Muscle layer of colon (tissue), 2 donors: ENCODE measurements around the gene CUBN.

Experiments used
- H3K27ac ChIP-seq: one replicate; pipeline ENCODE4 v1.7.0; 2013; ENCODE audit warnings: low read depth, mild to moderate bottlenecking, low read length, moderate library complexity
- H3K27me3 ChIP-seq, 2 donors: one replicate each; pipeline ENCODE4 v1.7.0; 2013; ENCODE audit warnings: low read length in 2 of 2, mild to moderate bottlenecking in 2 of 2; ENCODE audit not compliant: insufficient read depth in 2 of 2, control insufficient read depth in 1 of 2
- H3K36me3 ChIP-seq: one replicate; pipeline ENCODE4 v1.7.0; 2013; ENCODE audit warnings: mild to moderate bottlenecking, low read length; ENCODE audit not compliant: insufficient read depth
- H3K4me1 ChIP-seq: one replicate; pipeline ENCODE4 v1.7.0; 2013; ENCODE audit warnings: mild to moderate bottlenecking, low read length; ENCODE audit not compliant: insufficient read depth
- H3K4me3 ChIP-seq, 2 donors: one replicate each; pipeline ENCODE4 v1.7.0; 2013; ENCODE audit warnings: low read length in 2 of 2, low read depth in 1 of 2, mild to moderate bottlenecking in 1 of 2, moderate library complexity in 1 of 2
- H3K9ac ChIP-seq: one replicate; pipeline ENCODE4 v1.7.0; 2013; ENCODE audit warnings: low read length
- H3K9me3 ChIP-seq: one replicate; pipeline ENCODE4 v1.7.0; 2013; ENCODE audit warnings: mild to moderate bottlenecking, low read length
- donor health status: abdominal sarcoma.
- donor health status: Adenocarcinoma of cecum.

The CUBN gene

DNA sequence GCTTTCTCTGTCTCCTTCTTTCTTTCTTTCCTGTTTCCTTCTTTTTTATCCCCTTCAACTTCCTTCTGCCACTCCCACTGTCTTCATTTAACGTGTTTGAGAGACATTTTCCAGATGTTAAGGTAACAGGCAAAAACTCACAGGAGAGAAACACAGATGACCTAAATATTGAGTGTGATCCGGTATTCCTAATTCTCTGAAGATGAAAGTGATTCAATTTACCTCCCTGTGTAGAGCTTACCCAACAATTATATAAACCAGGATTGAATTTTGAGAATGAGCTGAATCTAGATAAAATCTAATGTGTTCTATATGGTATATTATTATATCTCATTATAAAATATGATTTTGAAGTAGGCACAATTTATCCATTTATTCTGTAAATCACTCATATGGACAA is 265.8 kb downstream of the CUBN start:
- H3K36me3 ChIP-seq, result no peaks in the 10 kb centered on the region
- H3K4me1 ChIP-seq, result no peaks in the 10 kb centered on the region
- no peak overlapping the region for H3K9ac ChIP-seq
- no peak overlapping the region for H3K4me3 ChIP-seq
- no peak overlapping the region for H3K27ac ChIP-seq
- no peaks in the 10 kb centered on the region for H3K9me3 ChIP-seq
- no peaks in the 10 kb centered on the region for H3K27me3 ChIP-seq

DNA sequence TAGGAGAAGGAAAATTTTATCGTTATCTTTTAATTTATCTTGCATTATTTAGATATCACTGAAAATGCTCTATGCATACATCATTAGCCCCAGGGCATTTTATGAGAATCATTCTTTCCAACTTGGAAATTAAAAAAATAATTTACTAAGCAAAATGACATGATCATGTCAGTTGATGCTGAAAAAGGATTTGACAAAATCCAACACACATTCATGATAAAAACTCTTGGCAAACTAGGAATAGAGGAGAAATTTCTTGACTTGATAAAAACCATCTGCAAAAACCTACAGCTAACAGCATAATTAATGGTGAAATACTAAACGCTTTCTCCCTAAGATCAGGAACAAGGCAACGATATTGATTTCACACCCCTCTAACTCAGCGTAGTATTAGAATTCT is 272.2 kb downstream of the CUBN start:
- H3K4me1 ChIP-seq, result no peaks in the 10 kb centered on the region
- H3K36me3 ChIP-seq, result no peaks in the 10 kb centered on the region
- H3K9ac ChIP-seq, result no peak overlapping the region
- no peaks in the 10 kb centered on the region for H3K27me3 ChIP-seq
- H3K9me3 ChIP-seq, result no peaks in the 10 kb centered on the region
- H3K27ac ChIP-seq, result no peak overlapping the region
- H3K4me3 ChIP-seq, result no peak overlapping the region

DNA sequence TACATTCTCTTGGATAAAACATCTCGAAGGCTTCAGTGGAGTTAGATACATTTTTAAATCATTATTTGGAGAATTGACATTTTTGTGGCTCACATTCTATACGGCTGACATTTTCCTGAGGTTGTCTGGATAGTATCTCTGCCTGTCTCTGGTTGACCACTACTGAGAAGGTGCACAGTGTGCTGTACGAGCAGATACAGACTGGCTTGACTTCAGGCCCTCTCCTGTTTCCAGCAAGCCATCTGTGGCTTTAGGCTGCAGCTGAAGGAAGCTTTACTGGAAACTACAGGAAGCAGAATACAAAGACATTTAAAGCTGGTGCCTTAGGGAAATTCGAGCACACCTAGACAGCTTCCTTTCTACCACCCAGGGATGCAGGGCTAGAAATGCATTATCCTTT is 273.0 kb downstream of the CUBN start:
- no peak overlapping the region for H3K27ac ChIP-seq

DNA sequence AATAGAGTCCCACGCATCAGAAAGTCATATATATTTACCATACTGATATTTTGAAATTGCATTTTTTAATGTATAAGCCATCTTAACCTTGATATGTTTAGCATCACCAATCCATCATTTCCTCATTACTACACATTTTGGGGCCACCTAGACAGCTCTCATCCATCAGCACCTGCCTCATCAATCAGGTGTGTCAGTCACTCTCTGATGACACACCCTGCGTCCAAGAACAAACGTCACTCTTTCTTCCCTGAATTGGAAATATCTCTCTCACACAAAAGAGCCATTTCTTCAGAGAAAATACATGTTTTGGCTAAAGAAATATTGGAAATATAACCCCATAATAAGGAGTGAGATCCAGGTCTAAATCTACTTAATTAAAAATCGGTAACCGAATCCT is 273.5 kb downstream of the CUBN start:
- H3K9me3 ChIP-seq, result no peaks in the 10 kb centered on the region

More for the DNA sequence above, 273.0 kb downstream of the CUBN start:
- Histone ChIP-seq H3K27me3 (no peaks in the 10 kb centered on the region), H3K4me3 (no peak overlapping the region), H3K9ac (no peak overlapping the region), H3K4me1 (no peaks in the 10 kb centered on the region), H3K36me3 (no peaks in the 10 kb centered on the region), H3K9me3 (no peaks in the 10 kb centered on the region)

DNA sequence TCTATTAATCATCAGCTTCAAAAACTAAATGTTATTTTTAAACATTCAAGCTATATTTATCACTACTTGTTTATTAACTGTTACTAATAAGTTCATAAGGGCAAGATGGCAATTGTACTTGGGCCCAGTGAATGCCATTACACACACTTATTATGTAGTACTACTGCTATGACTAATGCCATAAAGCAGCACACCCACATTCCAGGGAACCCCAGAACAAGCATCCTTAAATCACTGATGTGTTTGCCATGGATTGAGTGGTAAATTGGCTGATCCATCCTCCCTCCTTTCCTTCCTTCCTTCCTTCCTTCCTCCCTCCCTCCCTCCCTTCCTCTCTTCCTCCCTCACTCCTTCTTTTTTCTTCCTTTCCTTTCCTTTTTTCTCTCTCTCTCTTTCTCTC is 275.0 kb downstream of the CUBN start:
- no peak overlapping the region for H3K9ac ChIP-seq
- no peak overlapping the region for H3K27ac ChIP-seq
- no peaks in the 10 kb centered on the region for H3K27me3 ChIP-seq

More for the DNA sequence above, 273.5 kb downstream of the CUBN start:
- no peaks in the 10 kb centered on the region for H3K27me3 ChIP-seq
- no peak overlapping the region for H3K9ac ChIP-seq
- H3K4me3 ChIP-seq, result no peak overlapping the region
- H3K4me1 ChIP-seq, result no peaks in the 10 kb centered on the region
- H3K36me3 ChIP-seq, result no peaks in the 10 kb centered on the region
- H3K27ac ChIP-seq, result no peak overlapping the region

DNA sequence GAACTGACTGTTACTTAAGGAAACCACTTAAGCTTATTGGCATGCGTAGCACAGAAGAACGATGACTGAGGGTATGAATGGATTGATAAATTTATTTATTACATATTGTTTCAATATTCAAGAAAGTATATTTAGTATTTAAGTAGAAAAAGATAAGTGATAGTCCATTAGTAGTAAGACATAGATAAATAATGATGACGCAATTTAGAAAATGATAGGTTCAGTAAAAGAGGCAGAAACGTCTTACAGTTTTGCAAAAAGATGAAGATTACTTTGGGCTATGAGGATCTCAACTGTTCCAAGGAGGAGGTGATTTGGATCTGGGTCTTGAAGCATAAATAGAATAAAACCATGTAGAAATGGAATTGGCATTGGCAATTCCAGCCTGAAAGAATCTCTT is 275.8 kb downstream of the CUBN start:
- no peaks in the 10 kb centered on the region for H3K4me1 ChIP-seq
- H3K9me3 ChIP-seq, result no peaks in the 10 kb centered on the region
- no peaks in the 10 kb centered on the region for H3K36me3 ChIP-seq
- H3K27me3 ChIP-seq, result no peaks in the 10 kb centered on the region
- H3K27ac ChIP-seq, result no peak overlapping the region
- H3K4me3 ChIP-seq, result no peak overlapping the region
- H3K9ac ChIP-seq, result no peak overlapping the region

More for the DNA sequence above, 275.0 kb downstream of the CUBN start:
- Histone ChIP-seq H3K4me3 (no peak overlapping the region), H3K4me1 (no peaks in the 10 kb centered on the region), H3K36me3 (no peaks in the 10 kb centered on the region), H3K9me3 (no peaks in the 10 kb centered on the region)

DNA sequence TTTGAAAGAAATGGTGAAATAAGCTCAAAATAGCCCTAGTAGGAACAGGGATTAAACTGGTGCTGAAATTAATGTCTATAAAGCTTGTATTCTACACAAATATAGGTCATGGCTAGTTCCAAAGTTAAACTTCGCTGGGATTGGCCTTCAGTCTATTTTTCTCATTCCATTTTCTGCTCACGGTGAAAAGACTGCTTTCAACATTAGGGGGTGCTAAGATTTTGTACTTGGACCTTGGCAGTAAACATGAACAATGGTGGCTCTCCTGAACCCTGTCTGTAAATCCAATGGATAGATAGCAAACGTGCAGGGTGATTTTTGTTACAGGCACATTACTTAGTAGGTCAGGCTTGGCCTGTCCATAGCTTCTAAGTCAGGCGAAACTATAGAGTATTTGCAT is 276.4 kb downstream of the CUBN start:
- H3K36me3 ChIP-seq, result no peaks in the 10 kb centered on the region
- H3K9ac ChIP-seq, result no peak overlapping the region
- H3K4me1 ChIP-seq, result no peaks in the 10 kb centered on the region
- H3K4me3 ChIP-seq, result no peak overlapping the region
- no peaks in the 10 kb centered on the region for H3K9me3 ChIP-seq
- no peaks in the 10 kb centered on the region for H3K27me3 ChIP-seq
- H3K27ac ChIP-seq, result no peak overlapping the region

DNA sequence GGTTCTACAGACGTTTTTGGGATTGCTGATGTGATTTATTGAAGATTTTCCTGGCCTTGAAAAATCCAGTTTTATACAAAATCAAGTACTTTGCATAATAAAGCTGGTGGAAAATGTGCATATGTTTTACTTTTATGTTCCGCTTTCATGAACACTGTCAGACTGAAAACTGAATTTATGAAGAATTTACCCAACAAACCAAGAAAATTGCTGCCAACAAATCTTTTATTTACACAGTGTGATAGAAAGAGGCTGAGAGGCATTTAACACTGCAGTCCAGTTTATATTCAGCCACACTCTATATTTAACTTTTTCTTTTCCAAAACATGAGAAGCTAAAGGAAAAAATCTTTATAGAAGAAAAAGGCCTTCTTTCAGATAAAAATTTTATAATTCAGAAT is 277.0 kb downstream of the CUBN start:
- no peaks in the 10 kb centered on the region for H3K36me3 ChIP-seq
- no peak overlapping the region for H3K27ac ChIP-seq
- no peaks in the 10 kb centered on the region for H3K4me1 ChIP-seq
- H3K9ac ChIP-seq, result no peak overlapping the region
- no peak overlapping the region for H3K4me3 ChIP-seq
- H3K9me3 ChIP-seq, result no peaks in the 10 kb centered on the region
- no peaks in the 10 kb centered on the region for H3K27me3 ChIP-seq

DNA sequence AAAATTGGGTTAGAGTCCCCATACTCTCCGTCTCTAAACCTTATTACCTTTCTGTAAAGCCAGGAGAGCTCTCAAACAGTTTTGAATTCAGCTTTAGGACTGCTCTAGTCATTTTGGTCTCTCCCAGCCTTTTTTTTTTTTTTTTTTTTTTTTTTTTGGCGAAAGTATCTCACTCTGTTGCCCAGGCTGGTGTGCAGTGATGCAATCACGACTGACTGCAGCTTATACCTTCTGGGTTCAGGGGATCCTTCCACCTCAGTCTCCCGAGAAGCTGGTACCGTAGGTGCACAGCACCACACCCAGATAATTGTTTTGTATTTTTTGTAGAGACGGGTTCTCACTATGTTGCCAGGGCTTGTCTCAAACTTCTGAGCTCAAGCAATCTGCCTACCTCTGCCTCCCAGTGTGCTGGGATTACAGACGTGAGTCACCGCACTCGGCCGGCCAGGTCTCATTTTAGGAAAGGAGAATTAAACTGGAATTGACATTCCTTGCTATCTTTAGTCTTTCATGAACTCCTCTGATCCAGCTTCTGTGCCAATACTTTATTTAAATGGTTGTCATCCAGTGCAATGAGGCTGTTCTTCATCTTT is 281.0 kb downstream of the CUBN start:
- no peaks in the 10 kb centered on the region for H3K4me1 ChIP-seq
- no peak overlapping the region for H3K4me3 ChIP-seq
- H3K9ac ChIP-seq, result no peak overlapping the region
- no peaks in the 10 kb centered on the region for H3K36me3 ChIP-seq
- H3K27ac ChIP-seq, result no peak overlapping the region
- H3K9me3 ChIP-seq, result no peaks in the 10 kb centered on the region
- no peaks in the 10 kb centered on the region for H3K27me3 ChIP-seq

DNA sequence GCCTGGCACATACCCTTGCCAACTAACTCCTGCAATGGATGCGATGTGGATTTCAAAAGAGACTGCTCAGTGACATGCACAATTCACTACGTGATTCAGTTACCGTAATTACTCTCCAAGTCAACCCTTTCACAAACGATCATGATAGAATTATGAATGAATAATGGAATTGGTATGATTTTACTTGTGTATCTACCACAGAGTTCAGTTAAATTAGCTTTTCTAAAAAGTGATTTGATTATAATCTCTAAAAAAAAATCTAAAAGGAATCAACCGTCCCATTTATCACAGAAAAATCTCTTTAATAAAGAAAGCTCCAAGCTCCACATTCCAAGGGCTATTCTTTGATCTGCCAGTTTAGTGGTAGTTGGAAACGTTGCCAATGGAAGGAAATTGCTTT is 282.0 kb downstream of the CUBN start:
- no peaks in the 10 kb centered on the region for H3K9me3 ChIP-seq
- no peak overlapping the region for H3K4me3 ChIP-seq
- no peaks in the 10 kb centered on the region for H3K4me1 ChIP-seq
- H3K27ac ChIP-seq, result no peak overlapping the region
- H3K9ac ChIP-seq, result no peak overlapping the region
- no peaks in the 10 kb centered on the region for H3K27me3 ChIP-seq
- no peaks in the 10 kb centered on the region for H3K36me3 ChIP-seq

DNA sequence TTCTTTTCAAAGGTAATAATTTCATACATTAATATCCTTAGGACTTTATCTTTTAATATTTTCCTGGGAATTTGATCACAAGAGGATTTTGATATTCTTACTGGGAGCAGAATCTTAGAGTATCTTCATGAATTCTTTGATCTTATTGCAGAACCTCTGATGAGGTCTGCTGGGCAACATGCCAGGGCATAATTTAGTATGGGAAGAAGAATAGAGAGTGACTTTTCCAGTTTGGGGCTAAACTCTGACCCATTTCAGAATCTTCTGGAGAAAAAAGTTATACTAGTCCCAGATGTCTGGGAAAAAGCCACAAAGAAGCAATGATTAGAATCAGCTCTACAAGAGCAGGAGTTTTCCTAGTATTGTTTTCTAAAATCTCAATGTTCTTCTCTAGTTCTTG is 284.4 kb downstream of the CUBN start:
- Histone ChIP-seq H3K9me3 (no peaks in the 10 kb centered on the region), H3K27ac (no peak overlapping the region), H3K36me3 (no peaks in the 10 kb centered on the region), H3K27me3 (no peaks in the 10 kb centered on the region), H3K9ac (no peak overlapping the region), H3K4me1 (no peaks in the 10 kb centered on the region), H3K4me3 (no peak overlapping the region)

DNA sequence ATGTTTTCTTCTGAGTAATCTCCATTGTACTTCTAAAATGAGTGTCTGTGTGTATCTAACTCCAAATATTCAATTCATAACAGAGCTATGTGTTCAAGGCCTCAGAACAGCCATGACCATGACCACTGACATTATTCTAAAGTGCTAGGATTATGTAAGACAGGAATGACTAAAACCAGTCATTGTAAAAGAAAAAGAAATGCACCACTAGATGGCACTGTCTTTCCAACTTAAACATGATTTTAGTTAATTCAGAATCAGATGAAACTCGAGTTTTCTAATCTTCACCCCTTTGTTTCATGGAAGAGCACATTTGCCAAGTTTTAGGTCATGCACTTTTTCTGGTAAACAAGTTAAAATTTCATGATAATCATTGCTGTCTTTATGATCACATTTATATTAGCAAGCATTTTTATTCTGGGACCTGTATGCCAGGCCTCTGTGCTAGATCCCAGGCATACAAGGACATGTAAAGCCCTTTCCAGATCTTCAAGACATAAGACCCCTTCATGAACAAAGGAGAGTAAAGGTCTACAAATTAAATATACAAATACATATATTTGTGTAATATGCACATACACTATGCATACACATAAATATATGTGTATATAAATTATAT is 286.2 kb downstream of the CUBN start:
- Histone ChIP-seq H3K9ac (no peak overlapping the region), H3K4me3 (no peak overlapping the region), H3K9me3 (no peaks in the 10 kb centered on the region), H3K4me1 (no peaks in the 10 kb centered on the region), H3K27me3 (no peaks in the 10 kb centered on the region), H3K27ac (no peak overlapping the region), H3K36me3 (no peaks in the 10 kb centered on the region)
